Measurements from ENCODE around the gene GJA10.
"Not testable (repeated sequence)": the region's sequence is repeated elsewhere in the genome, so short reads cannot be mapped to it uniquely, and the experiment has no call there.

GJA10 gene

GRCh38 chr6:89887452-89888137, 6.7 kb upstream of the GJA10 start:
- no peaks in the 10 kb centered on the region for H3K36me3 ChIP-seq (ENCODE audit: control insufficient read depth in 2 of 2, insufficient read depth in 2 of 2, low read length in 2 of 2)
- no peak overlapping the region for H3K9ac ChIP-seq (ENCODE audit: low read length in 2 of 2)
- H3K4me3 ChIP-seq (ENCODE audit: low read length in 2 of 2): no peak overlapping the region
- no peaks in the 10 kb centered on the region for H3K9me3 ChIP-seq (ENCODE audit: control insufficient read depth in 2 of 2, low read length in 2 of 2)
- no peaks in the 10 kb centered on the region for H3K4me1 ChIP-seq (ENCODE audit: control insufficient read depth, insufficient read depth, low read length)
- peaks cover 7 to 12% of the 10 kb centered on the region in 2 donors for H3K27me3 ChIP-seq (ENCODE audit: control insufficient read depth in 1 of 2, insufficient read depth in 2 of 2, low read length in 2 of 2)
- no peak overlapping the region for H3K27ac ChIP-seq (ENCODE audit: low read length)

GRCh38 chr6:89888138-89888514, 6.1 kb upstream of the GJA10 start:
- no peak overlapping the region for H3K27ac ChIP-seq (ENCODE audit: low read length)
- no peaks in the 10 kb centered on the region for H3K4me1 ChIP-seq (ENCODE audit: control insufficient read depth, insufficient read depth, low read length)
- no peaks in the 10 kb centered on the region for H3K36me3 ChIP-seq (ENCODE audit: control insufficient read depth in 2 of 2, insufficient read depth in 2 of 2, low read length in 2 of 2)
- peaks cover 7 to 12% of the 10 kb centered on the region in 2 donors for H3K27me3 ChIP-seq (ENCODE audit: control insufficient read depth in 1 of 2, insufficient read depth in 2 of 2, low read length in 2 of 2)
- H3K9ac ChIP-seq (ENCODE audit: low read length in 2 of 2): no peak overlapping the region
- no peak overlapping the region for H3K4me3 ChIP-seq (ENCODE audit: low read length in 2 of 2)
- H3K9me3 ChIP-seq (ENCODE audit: control insufficient read depth in 2 of 2, low read length in 2 of 2): no peaks in the 10 kb centered on the region

GRCh38 chr6:89888871-89889270, 5.4 kb upstream of the GJA10 start:
- Histone ChIP-seq H3K9me3 (ENCODE audit: control insufficient read depth in 2 of 2, low read length in 2 of 2) (no peaks in the 10 kb centered on the region), H3K36me3 (ENCODE audit: control insufficient read depth in 2 of 2, insufficient read depth in 2 of 2, low read length in 2 of 2) (no peaks in the 10 kb centered on the region), H3K27ac (ENCODE audit: low read length) (no peak overlapping the region), H3K4me3 (ENCODE audit: low read length in 2 of 2) (no peak overlapping the region), H3K9ac (ENCODE audit: low read length in 2 of 2) (no peak overlapping the region), H3K27me3 (ENCODE audit: control insufficient read depth in 1 of 2, insufficient read depth in 2 of 2, low read length in 2 of 2) (peaks cover 11 to 12% of the 10 kb centered on the region in 2 donors), H3K4me1 (ENCODE audit: control insufficient read depth, insufficient read depth, low read length) (no peaks in the 10 kb centered on the region)

- not testable (repeated sequence) for H3K36me3 ChIP-seq (ENCODE audit: control insufficient read depth in 2 of 2, insufficient read depth in 2 of 2, low read length in 2 of 2); H3K4me3 ChIP-seq (ENCODE audit: low read length in 2 of 2); H3K9ac ChIP-seq (ENCODE audit: low read length in 2 of 2); H3K27ac ChIP-seq (ENCODE audit: low read length); H3K9me3 ChIP-seq (ENCODE audit: control insufficient read depth in 2 of 2, low read length in 2 of 2); H3K4me1 ChIP-seq (ENCODE audit: control insufficient read depth, insufficient read depth, low read length)
- H3K27me3 ChIP-seq (ENCODE audit: control insufficient read depth in 1 of 2, insufficient read depth in 2 of 2, low read length in 2 of 2): peaks cover 11 to 15% of the 10 kb centered on the region in 2 donors
These were observed 3.3 kb upstream of the GJA10 start for GRCh38 chr6:89890845-89891528.

- not testable (repeated sequence) for H3K27me3 ChIP-seq (ENCODE audit: control insufficient read depth in 1 of 2, insufficient read depth in 2 of 2, low read length in 2 of 2); H3K9me3 ChIP-seq (ENCODE audit: control insufficient read depth in 2 of 2, low read length in 2 of 2); H3K27ac ChIP-seq (ENCODE audit: low read length); H3K9ac ChIP-seq (ENCODE audit: low read length in 2 of 2); H3K36me3 ChIP-seq (ENCODE audit: control insufficient read depth in 2 of 2, insufficient read depth in 2 of 2, low read length in 2 of 2); H3K4me1 ChIP-seq (ENCODE audit: control insufficient read depth, insufficient read depth, low read length); H3K4me3 ChIP-seq (ENCODE audit: low read length in 2 of 2)
These were observed 1.7 kb upstream of the GJA10 start for GRCh38 chr6:89892577-89892976.

GRCh38 chr6:89895276-89895874, 1.1 kb downstream of the GJA10 start:
- H3K27me3 ChIP-seq (ENCODE audit: control insufficient read depth in 1 of 2, insufficient read depth in 2 of 2, low read length in 2 of 2): peaks cover 3 to 4% of the 10 kb centered on the region in 2 donors
- no peaks in the 10 kb centered on the region for H3K4me1 ChIP-seq (ENCODE audit: control insufficient read depth, insufficient read depth, low read length)

GRCh38 chr6:89910001-89910901, 16.0 kb downstream of the GJA10 start:
- H3K4me1 ChIP-seq (ENCODE audit: control insufficient read depth, insufficient read depth, low read length); H3K9me3 ChIP-seq (ENCODE audit: control insufficient read depth in 2 of 2, low read length in 2 of 2); H3K27ac ChIP-seq (ENCODE audit: low read length); H3K4me3 ChIP-seq (ENCODE audit: low read length in 2 of 2); H3K27me3 ChIP-seq (ENCODE audit: control insufficient read depth in 1 of 2, insufficient read depth in 2 of 2, low read length in 2 of 2); H3K9ac ChIP-seq (ENCODE audit: low read length in 2 of 2); H3K36me3 ChIP-seq (ENCODE audit: control insufficient read depth in 2 of 2, insufficient read depth in 2 of 2, low read length in 2 of 2): not testable (repeated sequence)

More at GRCh38 chr6:89895276-89895874, 1.1 kb downstream of the GJA10 start:
- Histone ChIP-seq H3K27ac (ENCODE audit: low read length) (no peak overlapping the region), H3K36me3 (ENCODE audit: control insufficient read depth in 2 of 2, insufficient read depth in 2 of 2, low read length in 2 of 2) (no peaks in the 10 kb centered on the region), H3K9ac (ENCODE audit: low read length in 2 of 2) (no peak overlapping the region), H3K9me3 (ENCODE audit: control insufficient read depth in 2 of 2, low read length in 2 of 2) (peaks cover 0 to 2% of the 10 kb centered on the region in 2 donors), H3K4me3 (ENCODE audit: low read length in 2 of 2) (no peak overlapping the region)

GRCh38 chr6:89910902-89911240, 16.6 kb downstream of the GJA10 start:
- no peaks in the 10 kb centered on the region for H3K27me3 ChIP-seq (ENCODE audit: control insufficient read depth in 1 of 2, insufficient read depth in 2 of 2, low read length in 2 of 2)
- no peak overlapping the region for H3K27ac ChIP-seq (ENCODE audit: low read length)
- H3K36me3 ChIP-seq (ENCODE audit: control insufficient read depth in 2 of 2, insufficient read depth in 2 of 2, low read length in 2 of 2): no peaks in the 10 kb centered on the region
- no peak overlapping the region for H3K9ac ChIP-seq (ENCODE audit: low read length in 2 of 2)
- H3K4me3 ChIP-seq (ENCODE audit: low read length in 2 of 2): no peak overlapping the region
- H3K9me3 ChIP-seq (ENCODE audit: control insufficient read depth in 2 of 2, low read length in 2 of 2): peaks cover 0 to under 1% of the 10 kb centered on the region in 2 donors
- H3K4me1 ChIP-seq (ENCODE audit: control insufficient read depth, insufficient read depth, low read length): no peaks in the 10 kb centered on the region

- Histone ChIP-seq H3K9me3 (ENCODE audit: control insufficient read depth in 2 of 2, low read length in 2 of 2) (peaks cover 0 to 14% of the 10 kb centered on the region in 2 donors), H3K27me3 (ENCODE audit: control insufficient read depth in 1 of 2, insufficient read depth in 2 of 2, low read length in 2 of 2) (peaks cover 0 to 2% of the 10 kb centered on the region in 2 donors), H3K4me3 (ENCODE audit: low read length in 2 of 2) (no peak overlapping the region), H3K36me3 (ENCODE audit: control insufficient read depth in 2 of 2, insufficient read depth in 2 of 2, low read length in 2 of 2) (no peaks in the 10 kb centered on the region), H3K27ac (ENCODE audit: low read length) (no peak overlapping the region), H3K9ac (ENCODE audit: low read length in 2 of 2) (no peak overlapping the region), H3K4me1 (ENCODE audit: control insufficient read depth, insufficient read depth, low read length) (no peaks in the 10 kb centered on the region)
These were observed 22.1 kb downstream of the GJA10 start for GRCh38 chr6:89916136-89916920.

- H3K9me3 ChIP-seq (ENCODE audit: control insufficient read depth in 2 of 2, low read length in 2 of 2): peaks cover 0 to 14% of the 10 kb centered on the region in 2 donors
- no peaks in the 10 kb centered on the region for H3K4me1 ChIP-seq (ENCODE audit: control insufficient read depth, insufficient read depth, low read length)
- no peaks in the 10 kb centered on the region for H3K36me3 ChIP-seq (ENCODE audit: control insufficient read depth in 2 of 2, insufficient read depth in 2 of 2, low read length in 2 of 2)
- peaks cover 0 to 3% of the 10 kb centered on the region in 2 donors for H3K27me3 ChIP-seq (ENCODE audit: control insufficient read depth in 1 of 2, insufficient read depth in 2 of 2, low read length in 2 of 2)
- no peak overlapping the region for H3K27ac ChIP-seq (ENCODE audit: low read length)
- no peak overlapping the region for H3K4me3 ChIP-seq (ENCODE audit: low read length in 2 of 2)
- no peak overlapping the region for H3K9ac ChIP-seq (ENCODE audit: low read length in 2 of 2)
These were observed 22.9 kb downstream of the GJA10 start for GRCh38 chr6:89917216-89917615.

Data from stomach smooth muscle (tissue), 2 donors.